HUES48 (cell line): Measurements from ENCODE around the gene ASB13.
"Not testable (repeated sequence)": the region's sequence is repeated elsewhere in the genome, so short reads cannot be mapped to it uniquely, and the experiment has no call there.

Experiments
- H3K27ac ChIP-seq: one replicate; pipeline ENCODE4 v1.7.0; 2013; ENCODE audit warnings: low read depth, low read length, inconsistent platforms
- H3K27me3 ChIP-seq: 2 replicates; pipeline ENCODE4 v1.6.1; 2013; ENCODE audit warnings: mild to moderate bottlenecking, low read length; ENCODE audit not compliant: control insufficient read depth, insufficient read depth
- H3K36me3 ChIP-seq: 2 replicates; pipeline ENCODE4 v1.6.1; 2013; ENCODE audit warnings: low read length; ENCODE audit not compliant: control insufficient read depth, insufficient read depth
- H3K4me1 ChIP-seq: 2 replicates; pipeline ENCODE4 v1.6.1; 2013; ENCODE audit warnings: mild to moderate bottlenecking, low read length; ENCODE audit not compliant: control insufficient read depth, insufficient read depth
- H3K4me3 ChIP-seq: 2 replicates; pipeline ENCODE4 v1.5.1; 2013; ENCODE audit warnings: mild to moderate bottlenecking, low read depth, low read length
- H3K9ac ChIP-seq: 2 replicates; pipeline ENCODE4 v1.6.1; 2013; ENCODE audit warnings: mild to moderate bottlenecking, low read depth, low read length, moderate library complexity
- H3K9me3 ChIP-seq: 2 replicates; pipeline ENCODE4 v1.6.1; 2013; ENCODE audit warnings: low read length; ENCODE audit not compliant: control insufficient read depth, insufficient read depth

The ASB13 gene

GRCh38 chr10:5594271-5595049 lies 71.9 kb downstream of the ASB13 start:
- H3K4me3 ChIP-seq, result no peak overlapping the region
- no peaks in the 10 kb centered on the region for H3K36me3 ChIP-seq
- no peak overlapping the region for H3K27ac ChIP-seq
- no peak overlapping the region for H3K9ac ChIP-seq
- no peaks in the 10 kb centered on the region for H3K27me3 ChIP-seq
- H3K9me3 ChIP-seq, result no peaks in the 10 kb centered on the region
- peaks cover 6% of the 10 kb centered on the region for H3K4me1 ChIP-seq

GRCh38 chr10:5593347-5593746 lies 73.0 kb downstream of the ASB13 start:
- H3K36me3 ChIP-seq, H3K27ac ChIP-seq, H3K9ac ChIP-seq, H3K9me3 ChIP-seq, H3K4me3 ChIP-seq, H3K4me1 ChIP-seq, H3K27me3 ChIP-seq: not testable (repeated sequence)

- peaks cover 9% of the 10 kb centered on the region for H3K4me1 ChIP-seq
- no peaks in the 10 kb centered on the region for H3K36me3 ChIP-seq
- no peak overlapping the region for H3K4me3 ChIP-seq
- H3K27me3 ChIP-seq, result no peaks in the 10 kb centered on the region
- H3K9me3 ChIP-seq, result no peaks in the 10 kb centered on the region
- no peak overlapping the region for H3K9ac ChIP-seq
- H3K27ac ChIP-seq, result no peak overlapping the region
Measured at GRCh38 chr10:5592070-5592469, 74.3 kb downstream of the ASB13 start.

- H3K36me3 ChIP-seq, result no peaks in the 10 kb centered on the region
- H3K9me3 ChIP-seq, result no peaks in the 10 kb centered on the region
- peaks cover 16% of the 10 kb centered on the region for H3K4me1 ChIP-seq
- H3K4me3 ChIP-seq, result no peak overlapping the region
- H3K27ac ChIP-seq, result no peak overlapping the region
- H3K27me3 ChIP-seq, result no peaks in the 10 kb centered on the region
- H3K9ac ChIP-seq, result no peak overlapping the region
Measured at GRCh38 chr10:5591336-5591824, 75.0 kb downstream of the ASB13 start.

- Histone ChIP-seq H3K9me3 (no peaks in the 10 kb centered on the region), H3K9ac (no peak overlapping the region), H3K27me3 (no peaks in the 10 kb centered on the region), H3K27ac (no peak overlapping the region), H3K4me1 (peaks cover 22% of the 10 kb centered on the region), H3K36me3 (no peaks in the 10 kb centered on the region), H3K4me3 (no peak overlapping the region)
Measured at GRCh38 chr10:5590816-5591215, 75.6 kb downstream of the ASB13 start.

GRCh38 chr10:5589661-5590511 lies 76.5 kb downstream of the ASB13 start:
- H3K36me3 ChIP-seq, result no peaks in the 10 kb centered on the region
- H3K27me3 ChIP-seq, result no peaks in the 10 kb centered on the region
- no peak overlapping the region for H3K27ac ChIP-seq
- H3K4me1 ChIP-seq, result peaks cover 30% of the 10 kb centered on the region
- H3K9ac ChIP-seq, result no peak overlapping the region
- no peaks in the 10 kb centered on the region for H3K9me3 ChIP-seq
- H3K4me3 ChIP-seq, result no peak overlapping the region

- Histone ChIP-seq H3K4me1 (peaks cover 30% of the 10 kb centered on the region), H3K4me3 (no peak overlapping the region), H3K36me3 (no peaks in the 10 kb centered on the region), H3K9ac (no peak overlapping the region), H3K27me3 (no peaks in the 10 kb centered on the region), H3K9me3 (no peaks in the 10 kb centered on the region), H3K27ac (no peak overlapping the region)
Measured at GRCh38 chr10:5589011-5589660, 77.3 kb downstream of the ASB13 start.
